Stimulated activated memory B cell treated with anti-CD40 and anti-IgM and Interleukin-4, amounts not matched to agents 10 μg/mL and 1 μg/mL and 100 μg/mL, for 72 hours (primary cell): Measurements from ENCODE around the gene OR1J2.
"Not testable (repeated sequence)": the region's sequence is repeated elsewhere in the genome, so short reads cannot be mapped to it uniquely, and the experiment has no call there.

Experiments
- ATAC-seq: fragments of 150-1000 bp; cut with Tn5 transposase; 2 replicates; pipeline ENCODE4 v1.10.0; 2021
- H3K27ac Mint-ChIP-seq: one replicate; pipeline ENCODE4 v1.8.0; 2022; ENCODE audit warnings: mild to moderate bottlenecking, mixed read lengths
- H3K27me3 Mint-ChIP-seq: one replicate; pipeline ENCODE4 v1.8.0; 2022; ENCODE audit warnings: mixed read lengths
- H3K36me3 Mint-ChIP-seq: one replicate; pipeline ENCODE4 v1.8.0; 2022; ENCODE audit warnings: mixed read lengths
- H3K4me1 Mint-ChIP-seq: one replicate; pipeline ENCODE4 v1.8.0; 2022; ENCODE audit warnings: mixed read lengths
- H3K4me3 Mint-ChIP-seq: one replicate; pipeline ENCODE4 v1.8.0; 2022; ENCODE audit warnings: mild to moderate bottlenecking, moderate library complexity, mixed read lengths
- H3K9me3 Mint-ChIP-seq: one replicate; pipeline ENCODE4 v1.8.0; 2022; ENCODE audit warnings: mixed read lengths

The OR1J2 gene

GRCh38 chr9:122526602-122527001, 16.0 kb downstream of the OR1J2 start:
- Mint-ChIP-seq H3K9me3 (no peaks in the 10 kb centered on the region), H3K27me3 (peaks cover 29% of the 10 kb centered on the region), H3K4me1 (no peaks in the 10 kb centered on the region), H3K27ac (no peak overlapping the region), H3K4me3 (no peak overlapping the region), H3K36me3 (no peaks in the 10 kb centered on the region)
- no peak for ATAC-seq

GRCh38 chr9:122527193-122527592, 16.6 kb downstream of the OR1J2 start, which contains the start of gene OR1N1:
Gene OR1N1, minus strand, starts transcription at chr9:122527293. Its CDS starts 0 bp downstream, at chr9:122527293.
- Mint-ChIP-seq H3K27me3 (peaks cover 29% of the 10 kb centered on the region), H3K27ac (no peak within 1 kb of the TSS), H3K36me3 (no peaks in the 10 kb centered on the region), H3K4me1 (no peaks in the 10 kb centered on the region), H3K4me3 (no peak within 1 kb of the TSS), H3K9me3 (no peaks in the 10 kb centered on the region)
- ATAC-seq: no peak

- ATAC-seq, H3K9me3 Mint-ChIP-seq, H3K4me3 Mint-ChIP-seq, H3K27ac Mint-ChIP-seq, H3K4me1 Mint-ChIP-seq, H3K36me3 Mint-ChIP-seq: not testable (repeated sequence)
- H3K27me3 Mint-ChIP-seq: peaks cover 35% of the 10 kb centered on the region
Observed at GRCh38 chr9:122531157-122531556, 20.6 kb downstream of the OR1J2 start.

- Mint-ChIP-seq H3K27ac (no peak overlapping the region), H3K36me3 (no peaks in the 10 kb centered on the region), H3K27me3 (peaks cover 20% of the 10 kb centered on the region), H3K9me3 (peaks cover 4% of the 10 kb centered on the region), H3K4me1 (no peaks in the 10 kb centered on the region), H3K4me3 (no peak overlapping the region)
- ATAC-seq: no peak
Observed at GRCh38 chr9:122536134-122536533, 25.5 kb downstream of the OR1J2 start.

GRCh38 chr9:122537066-122537465, 26.5 kb downstream of the OR1J2 start:
- not testable (repeated sequence) for H3K36me3 Mint-ChIP-seq, H3K9me3 Mint-ChIP-seq, ATAC-seq, H3K27ac Mint-ChIP-seq, H3K4me3 Mint-ChIP-seq, H3K4me1 Mint-ChIP-seq
- peaks cover 20% of the 10 kb centered on the region for H3K27me3 Mint-ChIP-seq

- Mint-ChIP-seq H3K9me3 (peaks cover 4% of the 10 kb centered on the region), H3K4me1 (no peaks in the 10 kb centered on the region), H3K27ac (no peak overlapping the region), H3K27me3 (peaks cover 7% of the 10 kb centered on the region), H3K4me3 (no peak overlapping the region), H3K36me3 (no peaks in the 10 kb centered on the region)
- ATAC-seq: no peak
Observed at GRCh38 chr9:122538757-122539156, 28.2 kb downstream of the OR1J2 start.

- no peak overlapping the region for H3K27ac Mint-ChIP-seq
- H3K36me3 Mint-ChIP-seq: no peaks in the 10 kb centered on the region
- no peak overlapping the region for H3K4me3 Mint-ChIP-seq
- H3K4me1 Mint-ChIP-seq: no peaks in the 10 kb centered on the region
- no peak for ATAC-seq
- peaks cover 32% of the 10 kb centered on the region for H3K27me3 Mint-ChIP-seq
- peaks cover 9% of the 10 kb centered on the region for H3K9me3 Mint-ChIP-seq
Observed at GRCh38 chr9:122546196-122546595, 35.6 kb downstream of the OR1J2 start.

- ATAC-seq: no peak
- peaks cover 15% of the 10 kb centered on the region for H3K27me3 Mint-ChIP-seq
- peaks cover 9% of the 10 kb centered on the region for H3K9me3 Mint-ChIP-seq
- no peaks in the 10 kb centered on the region for H3K4me1 Mint-ChIP-seq
- H3K4me3 Mint-ChIP-seq: no peak overlapping the region
- no peak overlapping the region for H3K27ac Mint-ChIP-seq
- no peaks in the 10 kb centered on the region for H3K36me3 Mint-ChIP-seq
Observed at GRCh38 chr9:122551371-122551770, 40.8 kb downstream of the OR1J2 start.

- Mint-ChIP-seq H3K4me1 (no peaks in the 10 kb centered on the region), H3K36me3 (no peaks in the 10 kb centered on the region), H3K9me3 (peaks cover 9% of the 10 kb centered on the region), H3K4me3 (no peak within 1 kb of the TSS), H3K27me3 (peaks cover 15% of the 10 kb centered on the region), H3K27ac (no peak within 1 kb of the TSS)
- ATAC-seq: no peak
Observed at GRCh38 chr9:122552812-122553211, 42.2 kb downstream of the OR1J2 start, which contains the start of gene OR1N2. Gene OR1N2, plus strand, starts transcription at chr9:122553112. Its CDS starts 100 bp downstream, at chr9:122553212.
